UCSD-AML1 (cell line): ENCODE results near the gene SMYD4.
A peak's percentile ranks its signal among the peaks of the same experiment; 100 is the strongest.
"Not testable (repeated sequence)": the region's sequence is repeated elsewhere in the genome, so short reads cannot be mapped to it uniquely, and the experiment has no call there.

ENCODE experiments used
- DNase-seq: peaks from one replicate; lab custom pipeline; 2025; ENCODE audit not compliant: unreplicated experiment; lab: John Stamatoyannopoulos, UW

Gene SMYD4

DNA sequence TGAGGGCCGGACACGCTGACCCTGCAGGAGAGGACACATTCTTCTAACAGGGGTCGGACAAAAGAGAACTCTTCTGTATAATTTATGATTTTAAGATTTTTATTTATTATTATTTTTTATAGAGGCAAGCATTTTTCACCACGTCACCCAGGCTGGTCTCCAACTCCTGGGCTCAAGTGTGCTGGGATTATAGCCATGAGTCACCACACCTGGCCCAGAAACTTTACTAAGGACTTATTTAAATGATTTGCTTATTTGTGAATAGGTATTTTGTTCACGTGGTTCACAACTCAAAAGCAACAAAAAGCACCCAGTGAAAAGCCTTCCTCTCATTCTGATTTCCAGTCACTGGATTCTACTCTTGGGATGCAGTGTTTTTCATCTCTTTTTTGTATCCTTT, 70.2 kb downstream of the SMYD4 start:
- no peak for DNase-seq

DNA sequence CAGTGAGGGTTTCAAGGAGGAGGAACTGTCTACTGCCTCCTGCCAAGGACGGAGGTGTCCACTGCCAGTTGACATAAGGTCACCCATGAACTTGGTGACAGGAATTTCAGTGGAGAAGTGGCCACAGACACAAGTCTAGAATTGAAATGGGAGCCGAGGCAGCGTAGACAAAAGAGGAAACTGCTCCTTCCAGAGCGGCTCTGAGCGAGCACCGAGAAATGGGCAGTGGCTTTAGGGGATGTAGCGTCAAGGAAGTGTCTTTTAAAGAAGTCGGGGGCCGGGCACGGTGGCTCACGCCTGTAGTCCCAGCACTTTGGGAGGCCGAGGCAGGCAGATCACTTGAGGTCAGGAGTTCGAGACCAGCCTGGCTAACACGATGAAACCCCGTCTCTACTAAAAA, 70.9 kb downstream of the SMYD4 start:
- peak; percentile 52 for DNase-seq

DNA sequence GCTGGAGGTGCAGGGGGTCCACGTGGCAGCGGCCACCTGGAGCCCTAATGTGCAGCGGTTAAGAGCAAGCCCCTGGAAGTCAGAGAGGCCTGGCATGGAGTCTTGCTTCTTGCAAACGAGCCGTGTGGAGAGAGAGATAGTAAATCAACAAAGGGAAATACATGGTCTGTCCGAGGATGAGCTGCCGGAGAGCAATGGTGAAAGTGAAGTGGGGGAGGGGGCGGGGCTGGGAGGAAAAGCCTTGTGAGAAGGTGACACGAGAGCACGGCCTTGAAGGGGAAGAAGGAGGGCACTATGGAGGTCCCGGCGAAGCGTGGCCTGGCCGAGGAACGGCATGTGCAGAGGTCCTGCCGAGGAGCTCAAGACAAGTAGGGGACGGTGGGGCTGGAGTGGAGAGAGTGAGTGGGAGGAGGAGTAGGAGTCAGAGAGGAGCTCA, 73.9 kb downstream of the SMYD4 start:
- DNase-seq: no peak

- DNase-seq: no peak
Observed at GRCh38 chr17:1755252-1755826, 74.4 kb downstream of the SMYD4 start.

DNA sequence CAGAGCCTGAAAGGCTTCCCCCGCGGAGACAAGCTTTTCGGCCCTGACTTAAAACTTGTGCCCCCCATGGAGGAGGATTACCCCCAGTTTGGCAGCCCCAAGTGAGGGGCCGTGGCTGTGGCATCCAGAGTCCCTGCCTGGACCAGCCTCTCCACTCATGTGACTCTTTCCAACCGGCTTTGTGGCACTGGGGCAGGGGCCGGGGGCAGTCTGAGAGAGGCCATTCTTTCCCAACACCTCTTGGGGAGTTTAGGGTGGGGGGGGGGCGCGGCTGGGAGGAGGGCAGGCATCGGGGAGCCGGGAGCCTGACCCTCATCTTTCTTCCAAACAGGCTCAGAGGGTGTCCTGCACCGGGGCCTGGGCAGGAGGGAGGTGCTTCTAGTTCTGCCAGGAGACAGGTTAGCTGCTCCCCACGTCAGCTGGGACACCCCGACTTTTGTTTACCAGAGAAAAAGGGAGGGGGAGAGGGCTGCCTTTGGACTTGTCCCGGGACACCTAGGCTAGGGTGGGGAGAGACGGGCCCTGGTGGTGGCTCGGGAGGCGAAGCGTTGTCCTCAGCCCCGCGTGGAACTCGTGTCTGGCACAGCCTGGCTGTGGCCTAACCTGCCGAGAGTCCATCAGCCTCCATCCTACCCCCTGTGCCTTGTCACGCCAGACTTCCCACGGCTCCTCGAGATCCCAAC, 75.1 kb downstream of the SMYD4 start:
- DNase-seq: no peak

DNA sequence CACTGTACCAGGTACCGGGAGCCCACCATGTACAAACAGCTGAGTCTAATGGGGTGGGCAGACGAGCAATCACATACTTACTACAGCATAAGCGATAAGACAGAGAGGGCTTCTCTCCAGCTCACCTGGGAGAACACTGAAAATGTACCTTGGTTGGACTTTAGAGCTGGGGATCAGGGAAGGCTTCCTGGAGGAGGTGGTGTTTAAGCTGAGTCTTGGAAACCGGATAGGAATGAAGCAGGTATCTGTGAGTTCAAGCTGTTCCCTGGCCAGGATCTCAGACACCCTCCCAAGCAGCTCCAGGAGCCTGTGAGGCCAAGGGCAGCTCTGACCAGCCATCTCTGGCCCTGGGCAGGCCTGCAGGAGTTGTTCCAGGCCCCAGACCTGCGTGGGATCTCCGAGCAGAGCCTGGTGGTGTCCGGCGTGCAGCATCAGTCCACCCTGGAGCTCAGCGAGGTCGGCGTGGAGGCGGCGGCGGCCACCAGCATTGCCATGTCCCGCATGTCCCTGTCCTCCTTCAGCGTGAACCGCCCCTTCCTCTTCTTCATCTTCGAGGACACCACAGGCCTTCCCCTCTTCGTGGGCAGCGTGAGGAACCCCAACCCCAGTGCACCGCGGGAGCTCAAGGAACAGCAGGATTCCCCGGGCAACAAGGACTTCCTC, 75.8 kb downstream of the SMYD4 start:
- DNase-seq: no peak

DNA sequence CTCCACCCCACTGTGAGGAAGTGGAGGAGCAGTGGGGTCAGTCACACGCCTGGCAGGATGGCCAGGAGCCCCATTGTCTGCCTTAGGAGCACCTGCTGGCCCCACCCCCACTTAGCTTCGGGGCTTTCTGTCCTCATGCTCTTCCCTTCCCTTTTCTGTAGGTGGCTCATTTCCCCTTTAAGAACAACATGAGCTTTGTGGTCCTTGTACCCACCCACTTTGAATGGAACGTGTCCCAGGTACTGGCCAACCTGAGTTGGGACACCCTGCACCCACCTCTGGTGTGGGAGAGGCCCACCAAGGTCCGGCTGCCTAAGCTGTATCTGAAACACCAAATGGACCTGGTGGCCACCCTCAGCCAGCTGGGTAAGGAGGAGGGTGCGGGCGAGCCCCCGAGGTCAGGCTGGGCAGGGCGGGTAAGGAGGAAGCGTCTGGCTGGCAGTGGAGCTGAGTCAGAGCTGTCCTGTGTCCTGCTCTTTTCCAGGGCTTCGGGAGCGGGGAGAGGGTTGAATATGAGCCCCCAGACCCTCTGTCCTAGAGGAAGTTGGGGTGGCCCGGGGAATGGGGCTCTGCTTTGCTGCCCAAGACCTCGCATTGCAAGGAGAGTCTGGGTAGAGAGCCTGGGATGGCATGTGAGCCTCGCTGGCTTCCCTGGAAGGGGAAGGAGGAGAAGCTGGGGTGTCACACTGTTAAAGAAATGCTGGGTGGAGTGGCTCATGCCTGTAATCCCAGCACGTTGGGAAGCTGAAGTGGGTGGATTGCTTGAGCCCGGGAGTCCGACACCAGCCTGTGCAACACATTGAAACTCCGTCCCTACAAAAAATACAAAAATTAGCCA, 77.1 kb downstream of the SMYD4 start:
- DNase-seq: peak; percentile 56

- DNase-seq: no peak
Observed at GRCh38 chr17:1750628-1751027, 79.1 kb downstream of the SMYD4 start.

DNA sequence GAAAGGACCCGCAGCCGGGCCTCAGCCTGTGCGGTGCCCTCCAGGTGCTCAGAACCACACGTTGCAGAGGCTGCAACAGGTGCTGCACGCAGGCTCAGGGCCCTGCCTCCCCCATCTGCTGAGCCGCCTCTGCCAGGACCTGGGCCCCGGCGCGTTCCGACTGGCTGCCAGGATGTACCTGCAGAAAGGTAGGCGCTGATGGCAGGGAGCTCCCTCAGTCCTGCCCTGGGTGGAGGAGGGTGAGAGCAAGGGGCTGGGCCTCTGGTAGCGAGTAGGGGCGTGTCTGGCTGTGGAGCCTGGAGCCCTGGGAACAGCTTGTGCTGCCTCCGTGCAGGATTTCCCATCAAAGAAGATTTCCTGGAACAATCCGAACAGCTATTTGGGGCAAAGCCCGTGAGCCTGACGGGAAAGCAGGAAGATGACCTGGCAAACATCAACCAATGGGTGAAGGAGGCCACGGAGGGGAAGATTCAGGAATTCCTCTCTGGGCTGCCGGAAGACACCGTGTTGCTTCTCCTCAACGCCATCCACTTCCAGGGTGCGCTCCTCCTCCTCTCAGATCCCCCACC, 82.6 kb downstream of the SMYD4 start:
- DNase-seq: no peak

- no peak for DNase-seq
Observed at GRCh38 chr17:1745513-1746020, 84.1 kb downstream of the SMYD4 start.

GRCh38 chr17:1744551-1745512, 84.9 kb downstream of the SMYD4 start:
- no peak for DNase-seq

GRCh38 chr17:1743088-1743439, 86.6 kb downstream of the SMYD4 start:
- no peak for DNase-seq

DNA sequence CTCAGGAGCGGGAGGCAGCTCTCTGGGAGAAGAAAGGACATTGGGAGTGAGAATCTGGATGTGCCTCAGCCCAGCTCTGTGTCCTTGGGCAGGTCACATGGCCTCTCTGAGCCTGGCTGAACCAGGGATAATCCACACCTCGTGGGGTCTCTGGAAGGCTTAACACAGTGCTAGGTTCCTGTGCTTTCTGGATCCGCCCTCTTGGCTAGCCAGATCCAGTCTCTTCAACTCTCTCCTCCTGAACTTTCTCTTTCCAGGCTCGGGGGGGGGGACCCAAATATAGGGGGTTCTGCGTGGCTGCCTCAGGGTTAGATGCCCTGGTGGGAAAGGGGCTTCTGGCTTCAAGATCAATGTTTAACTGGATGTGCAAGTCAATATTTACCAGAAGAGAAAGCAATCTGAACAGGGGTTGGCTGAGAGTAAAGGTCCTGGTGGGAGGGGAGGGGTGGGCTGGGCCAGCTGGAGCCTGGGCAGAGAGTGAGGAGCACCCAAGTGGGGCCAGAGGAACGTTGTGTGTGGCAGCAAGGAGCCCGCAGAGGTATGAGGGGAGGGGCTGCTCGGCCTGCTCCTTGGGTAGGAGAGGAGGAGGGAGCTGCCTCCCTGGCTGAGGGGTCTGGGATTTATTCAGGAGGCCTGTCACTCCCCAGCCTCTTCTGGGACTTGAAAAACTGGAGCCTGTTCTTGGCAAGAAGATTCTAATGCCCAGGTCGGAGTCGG, 87.2 kb downstream of the SMYD4 start, which contains the start of gene SERPINF2:
Gene SERPINF2, plus strand, starts transcription at position 501 of the 717 bp plus-strand sequence. CDS start 2,125 bp downstream, outside the sequence.
- no peak for DNase-seq

- not testable (repeated sequence) for DNase-seq
Observed at GRCh38 chr17:1741899-1742298, 87.8 kb downstream of the SMYD4 start.

DNA sequence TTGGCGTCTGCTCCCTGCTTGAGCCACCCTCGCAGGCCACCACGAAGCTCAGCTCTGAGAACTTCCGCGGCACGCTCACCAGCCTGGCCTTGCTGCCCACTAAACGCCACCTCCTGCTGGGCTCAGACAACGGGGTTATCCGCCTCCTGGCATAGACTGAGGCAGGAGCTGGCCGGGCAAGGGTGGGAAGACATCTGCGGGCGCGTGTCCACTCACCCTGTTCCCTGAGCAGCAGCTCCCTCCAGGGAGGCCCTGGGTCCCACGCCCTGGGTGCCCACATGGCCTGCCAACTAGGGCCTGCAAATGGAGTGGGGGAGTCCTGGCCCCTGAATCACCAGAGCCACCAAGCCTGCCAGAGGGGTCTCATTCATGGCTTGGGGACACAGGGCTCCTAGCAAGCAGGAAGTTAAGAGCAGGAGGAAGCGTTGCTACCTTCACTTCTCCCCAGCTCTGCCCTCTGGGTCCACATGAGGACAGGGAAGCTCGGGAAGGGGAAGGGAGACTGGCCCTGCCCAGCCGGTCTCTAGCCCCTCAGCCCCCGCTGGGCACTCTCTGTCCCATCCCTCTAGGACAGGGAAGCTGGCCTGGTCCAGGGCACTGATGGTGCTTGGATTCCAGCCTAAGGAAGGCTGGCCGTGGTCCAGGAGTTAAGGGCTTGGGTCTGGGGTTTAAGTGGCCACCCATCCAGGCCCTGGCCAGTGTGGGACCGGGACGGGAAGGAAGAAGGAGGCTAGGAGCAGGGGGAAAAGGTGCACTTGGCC, 92.0 kb downstream of the SMYD4 start:
- no peak for DNase-seq

DNA sequence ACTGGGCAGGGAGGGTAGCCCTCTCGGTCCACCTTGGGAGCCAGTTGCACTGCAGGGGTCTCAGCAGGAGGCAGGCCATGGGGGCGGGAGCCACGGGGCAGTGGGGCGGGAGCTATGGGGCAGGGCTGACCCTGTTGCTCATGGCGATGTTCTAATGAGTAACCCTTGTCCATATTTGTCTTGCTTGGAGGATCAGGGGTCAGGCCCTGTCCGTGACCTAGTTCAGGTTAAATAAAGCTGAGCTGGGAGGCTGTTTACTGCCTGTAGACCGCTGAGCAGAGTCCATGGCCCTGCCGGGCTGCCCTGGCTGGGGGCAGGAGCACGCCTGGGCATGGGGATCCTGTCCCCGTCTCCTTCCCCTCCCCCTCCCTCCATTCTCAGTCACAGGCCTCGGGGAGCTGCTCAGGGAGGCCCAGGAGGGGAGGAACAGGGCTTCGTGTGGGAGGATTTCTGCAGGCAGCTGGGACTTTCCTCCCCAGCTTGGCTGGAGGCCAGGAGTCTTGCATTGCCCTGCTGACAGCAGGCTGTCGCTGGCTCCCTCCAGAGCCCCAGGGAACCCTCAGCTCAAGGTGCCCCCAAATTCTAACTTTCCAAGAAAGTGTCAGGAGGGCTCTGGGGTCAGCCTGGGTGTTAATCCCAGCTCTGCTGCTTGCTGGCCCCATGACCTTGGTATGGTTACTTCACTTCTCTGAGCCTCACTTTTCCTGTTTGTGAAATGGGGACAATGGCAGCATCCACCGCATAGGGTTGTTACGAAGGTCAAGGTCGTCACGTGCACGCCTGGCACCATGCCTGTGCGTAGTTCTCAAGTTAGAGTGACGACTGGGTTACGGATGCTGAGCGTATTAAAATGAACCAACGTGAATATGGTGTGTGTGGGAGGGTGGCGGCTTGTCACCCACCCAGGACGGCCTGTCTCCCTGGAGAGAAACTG, 93.1 kb downstream of the SMYD4 start:
- DNase-seq: peak; percentile 72

DNA sequence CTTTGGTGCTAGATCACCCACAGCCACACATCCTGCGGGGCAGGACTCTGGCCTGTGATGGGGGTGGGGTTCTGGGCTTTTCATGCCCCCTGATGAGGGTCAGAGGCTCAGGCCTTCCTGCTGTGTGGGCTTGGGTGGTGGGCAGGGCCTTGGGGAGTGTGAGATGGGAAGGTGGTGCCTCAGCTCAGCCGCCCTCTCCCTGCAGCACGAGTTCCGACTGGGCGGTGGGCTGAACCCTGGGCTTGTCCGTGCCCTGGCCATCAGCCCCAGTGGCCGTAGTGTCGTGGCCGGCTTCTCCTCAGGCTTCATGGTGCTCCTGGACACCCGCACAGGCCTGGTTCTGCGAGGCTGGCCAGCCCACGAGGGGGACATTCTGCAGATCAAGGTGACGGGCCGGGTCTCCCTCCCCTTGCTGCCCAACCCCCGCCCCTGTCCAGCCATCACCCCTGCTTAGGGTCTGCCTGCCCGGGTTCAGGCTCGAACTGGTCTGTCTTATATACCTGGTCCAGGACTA, 93.8 kb downstream of the SMYD4 start:
- no peak for DNase-seq
